Calu3 (cell line): ENCODE measurements around the gene ELAVL1. TPM values are rescaled to one million over a fixed set of nuclear protein-coding genes. Genes with fewer than 3 reads are reported as not detected.

Experiments used
- BruUV-seq: library from RNA; stranded (reverse); fragments of 400-500 nt; replicated peaks from 2 replicates; lab custom pipeline; 2021; lab: Mats Ljungman, UMichigan
- CTCF ChIA-PET: fragments of 300-600 bp; sonication (Branson Sonifier 250); formaldehyde crosslinking; loops from one replicate; lab custom pipeline; 2022; ENCODE audit warnings: antibody characterized with exemption; lab: Charles Lee
- DNase-seq: peaks from one replicate; pipeline ENCODE4 v3.0.0; 2022
- H3K27ac Mint-ChIP-seq: one replicate; pipeline ENCODE4 v1.8.0; 2022; ENCODE audit warnings: mixed read lengths; ENCODE audit not compliant: unreplicated experiment
- H3K27me3 Mint-ChIP-seq: one replicate; pipeline ENCODE4 v1.8.0; 2022; ENCODE audit warnings: mixed read lengths; ENCODE audit not compliant: unreplicated experiment
- H3K36me3 Mint-ChIP-seq: one replicate; pipeline ENCODE4 v1.8.0; 2022; ENCODE audit warnings: mild to moderate bottlenecking, moderate library complexity, mixed read lengths; ENCODE audit not compliant: insufficient read depth, unreplicated experiment
- H3K4me1 Mint-ChIP-seq: one replicate; pipeline ENCODE4 v1.8.0; 2022; ENCODE audit warnings: mild to moderate bottlenecking, low read depth, mixed read lengths; ENCODE audit not compliant: unreplicated experiment
- H3K4me3 Mint-ChIP-seq: one replicate; pipeline ENCODE4 v1.8.0; 2022; ENCODE audit warnings: mild to moderate bottlenecking, low read depth, moderate library complexity, mixed read lengths; ENCODE audit not compliant: unreplicated experiment
- H3K9me3 Mint-ChIP-seq: one replicate; pipeline ENCODE4 v1.8.0; 2022; ENCODE audit warnings: low read depth, mixed read lengths; ENCODE audit not compliant: unreplicated experiment
- intact Hi-C: fragments of 100-400 bp; cut with micrococcal nuclease; formaldehyde crosslinking; loops from one replicate; pipeline ENCODE4 v1.10.0; 2022; ENCODE audit not compliant: unreplicated experiment
- total RNA-seq: library from RNA; stranded (reverse); gene quantifications from 2 replicates; pipeline ENCODE4 v1.2.3, GENCODE V29; 2022
- TF ChIP-seq, protein P1 (sequence below): fragments of 200-600 bp; IDR thresholded peaks from one replicate; pipeline ENCODE4 v1.8.0; 2022; ENCODE audit warnings: antibody characterized with exemption; ENCODE audit not compliant: unreplicated experiment

The ELAVL1 gene
- total RNA-seq, 1 experiment from 2014 or later: 81.2 TPM

DNA sequence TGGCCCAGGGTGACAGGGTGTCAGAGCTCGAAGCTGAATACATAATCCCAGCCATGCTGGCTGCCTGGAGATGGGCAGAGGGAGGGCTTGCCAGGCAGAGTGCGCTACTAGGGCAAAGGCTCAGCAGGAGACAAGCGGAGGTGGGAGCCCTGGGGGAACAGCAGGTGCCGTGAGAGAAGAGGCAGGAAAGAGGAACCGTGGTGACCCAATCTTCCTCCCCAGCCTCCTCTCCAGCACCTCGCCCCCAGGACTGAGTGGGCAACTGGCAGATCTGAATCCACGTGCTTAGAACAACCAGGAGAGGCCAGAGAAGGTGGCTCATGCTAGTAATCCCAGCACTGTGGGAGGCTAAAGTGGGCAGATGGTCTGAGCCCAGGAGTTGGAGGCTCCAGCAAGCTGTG lies 36.1 kb upstream of the ELAVL1 start:
- intact Hi-C loops: no loop called here
- no peaks in the 10 kb centered on the region for H3K9me3 Mint-ChIP-seq
- no peaks in the 10 kb centered on the region for H3K36me3 Mint-ChIP-seq
- DNase-seq: no peak
- H3K27me3 Mint-ChIP-seq: peaks cover 17% of the 10 kb centered on the region
- H3K4me1 Mint-ChIP-seq: no peaks in the 10 kb centered on the region
- CTCF ChIA-PET: no interaction called here
- BruUV-seq: no TSS peak
- no peak overlapping the region for H3K4me3 Mint-ChIP-seq
- TF ChIP-seq, protein P1, sequence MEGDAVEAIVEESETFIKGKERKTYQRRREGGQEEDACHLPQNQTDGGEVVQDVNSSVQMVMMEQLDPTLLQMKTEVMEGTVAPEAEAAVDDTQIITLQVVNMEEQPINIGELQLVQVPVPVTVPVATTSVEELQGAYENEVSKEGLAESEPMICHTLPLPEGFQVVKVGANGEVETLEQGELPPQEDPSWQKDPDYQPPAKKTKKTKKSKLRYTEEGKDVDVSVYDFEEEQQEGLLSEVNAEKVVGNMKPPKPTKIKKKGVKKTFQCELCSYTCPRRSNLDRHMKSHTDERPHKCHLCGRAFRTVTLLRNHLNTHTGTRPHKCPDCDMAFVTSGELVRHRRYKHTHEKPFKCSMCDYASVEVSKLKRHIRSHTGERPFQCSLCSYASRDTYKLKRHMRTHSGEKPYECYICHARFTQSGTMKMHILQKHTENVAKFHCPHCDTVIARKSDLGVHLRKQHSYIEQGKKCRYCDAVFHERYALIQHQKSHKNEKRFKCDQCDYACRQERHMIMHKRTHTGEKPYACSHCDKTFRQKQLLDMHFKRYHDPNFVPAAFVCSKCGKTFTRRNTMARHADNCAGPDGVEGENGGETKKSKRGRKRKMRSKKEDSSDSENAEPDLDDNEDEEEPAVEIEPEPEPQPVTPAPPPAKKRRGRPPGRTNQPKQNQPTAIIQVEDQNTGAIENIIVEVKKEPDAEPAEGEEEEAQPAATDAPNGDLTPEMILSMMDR: no peak
- H3K27ac Mint-ChIP-seq: no peak overlapping the region

DNA sequence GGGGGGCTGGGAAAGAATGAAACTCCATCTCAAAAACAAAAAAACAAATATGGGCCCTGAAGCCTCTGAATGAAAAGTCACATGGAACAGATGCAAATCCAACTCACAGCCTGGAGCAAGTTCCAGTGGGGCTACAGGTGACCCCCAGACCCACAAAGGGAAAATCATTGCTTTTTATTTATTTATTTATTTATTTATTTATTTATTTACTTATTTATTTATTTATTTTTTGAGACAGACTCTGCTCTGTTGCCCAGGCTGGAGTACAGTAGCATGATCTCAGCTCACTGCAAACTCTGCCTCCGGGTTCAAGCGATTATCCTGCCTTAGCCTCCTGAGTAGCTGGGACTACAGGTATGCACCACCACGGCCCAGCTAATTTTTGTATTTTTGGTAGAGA lies 33.8 kb upstream of the ELAVL1 start:
- H3K4me1 Mint-ChIP-seq: no peaks in the 10 kb centered on the region
- no peak overlapping the region for H3K27ac Mint-ChIP-seq
- no peak overlapping the region for H3K4me3 Mint-ChIP-seq
- BruUV-seq: no TSS peak
- no peaks in the 10 kb centered on the region for H3K36me3 Mint-ChIP-seq
- intact Hi-C loops: no loop called here
- peaks cover 22% of the 10 kb centered on the region for H3K27me3 Mint-ChIP-seq
- H3K9me3 Mint-ChIP-seq: no peaks in the 10 kb centered on the region
- TF ChIP-seq, protein P1: no peak
- no peak for DNase-seq
- CTCF ChIA-PET: no interaction called here

DNA sequence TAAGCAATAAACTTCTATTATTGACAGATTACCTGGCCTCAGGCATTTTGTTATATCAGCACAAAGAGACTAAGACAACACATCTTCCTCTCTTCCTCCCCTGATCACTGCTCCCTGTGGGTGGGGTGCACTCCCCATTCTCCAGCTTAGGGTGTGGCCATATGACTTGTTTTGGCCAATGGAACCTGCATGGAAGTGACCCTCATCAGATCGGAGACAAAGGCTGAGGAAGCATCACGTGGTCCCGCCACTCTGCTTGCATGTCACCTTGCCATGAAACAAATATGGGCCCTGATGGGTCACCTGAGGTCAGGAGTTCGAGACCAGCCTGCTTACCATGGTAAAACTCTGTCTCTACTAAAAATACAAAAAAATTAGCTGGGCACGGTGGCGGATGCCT lies 33.4 kb upstream of the ELAVL1 start:
- intact Hi-C loops: no loop called here
- TF ChIP-seq, protein P1: no peak
- BruUV-seq: no TSS peak
- Mint-ChIP-seq H3K27me3 (peaks cover 22% of the 10 kb centered on the region), H3K27ac (no peak overlapping the region), H3K4me3 (no peak overlapping the region), H3K36me3 (no peaks in the 10 kb centered on the region), H3K9me3 (no peaks in the 10 kb centered on the region), H3K4me1 (no peaks in the 10 kb centered on the region)
- no peak for DNase-seq
- CTCF ChIA-PET: no interaction called here

DNA sequence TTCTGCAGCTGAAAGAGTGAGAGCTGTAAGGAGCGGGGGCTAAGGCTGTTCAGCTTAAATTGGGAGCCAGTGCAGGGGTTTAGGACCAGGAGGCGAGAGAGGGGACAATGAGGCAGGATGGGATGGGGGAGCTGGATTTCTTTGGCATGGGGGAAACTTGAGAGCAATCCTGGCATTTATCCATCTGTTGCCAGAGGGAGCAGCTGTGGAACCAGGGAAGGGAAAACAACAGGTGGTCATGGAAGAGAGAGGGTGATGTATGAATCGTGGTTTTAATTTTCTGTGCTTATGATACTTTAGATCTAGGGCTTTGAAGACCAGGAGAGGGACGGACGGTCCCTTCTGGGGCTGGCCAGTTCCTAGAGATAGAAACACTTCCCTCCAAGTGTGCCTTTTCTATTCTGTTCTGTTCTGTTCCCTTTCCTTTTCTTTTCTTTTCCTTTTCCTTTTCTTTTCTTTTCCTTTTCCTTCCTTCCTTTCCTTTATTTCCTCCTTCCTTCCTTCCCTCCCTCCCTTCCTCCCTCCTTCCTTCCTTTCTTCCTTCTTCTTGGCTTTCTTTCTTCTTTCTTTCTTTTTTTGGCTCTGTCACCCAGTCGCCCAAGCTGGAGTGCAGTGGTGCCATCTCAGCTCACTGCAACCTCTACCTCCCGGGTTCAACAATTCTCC lies 31.1 kb upstream of the ELAVL1 start:
- H3K4me3 Mint-ChIP-seq: no peak overlapping the region
- no TSS peak for BruUV-seq
- intact Hi-C loops: no loop called here
- no peak for DNase-seq
- TF ChIP-seq, protein P1: no peak
- H3K4me1 Mint-ChIP-seq: no peaks in the 10 kb centered on the region
- peaks cover 22% of the 10 kb centered on the region for H3K27me3 Mint-ChIP-seq
- H3K9me3 Mint-ChIP-seq: no peaks in the 10 kb centered on the region
- CTCF ChIA-PET: interaction anchor here (0.5 to 0.6 kb wide), 2 partner anchors 397 to 614 kb away, joined by 3 read pairs; no protein-coding TSS in a partner anchor
- no peaks in the 10 kb centered on the region for H3K36me3 Mint-ChIP-seq
- H3K27ac Mint-ChIP-seq: no peak overlapping the region
